ENCODE measurements around the gene PAPPA2.

PAPPA2 gene

DNA sequence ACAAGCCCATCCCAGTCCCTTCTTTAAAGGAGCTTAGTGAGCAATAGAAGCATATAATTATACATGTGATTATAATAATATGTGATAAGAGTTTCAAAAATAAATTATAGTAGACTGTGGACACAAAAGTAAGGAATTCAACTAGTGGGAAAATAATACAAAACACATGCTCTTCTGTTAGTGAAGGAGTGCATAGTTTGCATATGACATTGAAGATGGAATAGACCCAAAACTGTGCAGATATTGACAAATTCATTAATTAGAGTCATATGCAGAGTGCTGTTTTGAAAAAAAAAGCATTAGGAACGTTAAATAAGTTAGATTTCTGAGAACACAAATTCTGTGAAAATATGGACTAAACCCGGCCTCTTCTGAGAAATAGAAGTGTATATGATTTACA is 422.8 kb downstream of the PAPPA2 start:
- no peaks in the 10 kb centered on the region for H3K36me3 ChIP-seq
- TF ChIP-seq CTCF (IDR thresholded peaks at IDR 0.05; ENCODE audit: low read depth, low read length), result no peak
- H3K27ac ChIP-seq, result no peak overlapping the region
- no peak for DNase-seq
- no peaks in the 10 kb centered on the region for H3K27me3 ChIP-seq (ENCODE audit: insufficient read depth, low read depth, severe bottlenecking)
- H3K9me3 ChIP-seq (ENCODE audit: severe bottlenecking), result no peaks in the 10 kb centered on the region
- H3K4me3 ChIP-seq (ENCODE audit: low read depth, low read length), result no peak overlapping the region

- Histone ChIP-seq H3K36me3 (no peaks in the 10 kb centered on the region), H3K27me3 (ENCODE audit: insufficient read depth, low read depth, severe bottlenecking) (no peaks in the 10 kb centered on the region), H3K9me3 (ENCODE audit: severe bottlenecking) (no peaks in the 10 kb centered on the region), H3K4me3 (ENCODE audit: low read depth, low read length) (no peak overlapping the region), H3K27ac (no peak overlapping the region)
- DNase-seq, result no peak
- TF ChIP-seq CTCF (IDR thresholded peaks at IDR 0.05; ENCODE audit: low read depth, low read length), result no peak
These were observed 425.6 kb downstream of the PAPPA2 start for GRCh38 chr1:176888471-176889032.

- no peaks in the 10 kb centered on the region for H3K27me3 ChIP-seq (ENCODE audit: insufficient read depth, low read depth, severe bottlenecking)
- TF ChIP-seq CTCF (IDR thresholded peaks at IDR 0.05; ENCODE audit: low read depth, low read length), result no peak
- no peak overlapping the region for H3K27ac ChIP-seq
- H3K36me3 ChIP-seq, result no peaks in the 10 kb centered on the region
- DNase-seq, result no peak
- H3K4me3 ChIP-seq (ENCODE audit: low read depth, low read length), result no peak overlapping the region
- no peaks in the 10 kb centered on the region for H3K9me3 ChIP-seq (ENCODE audit: severe bottlenecking)
These were observed 430.8 kb downstream of the PAPPA2 start for GRCh38 chr1:176893625-176894352.

- Histone ChIP-seq H3K36me3 (no peaks in the 10 kb centered on the region), H3K27me3 (ENCODE audit: insufficient read depth, low read depth, severe bottlenecking) (no peaks in the 10 kb centered on the region), H3K9me3 (ENCODE audit: severe bottlenecking) (no peaks in the 10 kb centered on the region), H3K27ac (no peak overlapping the region), H3K4me3 (ENCODE audit: low read depth, low read length) (no peak overlapping the region)
- TF ChIP-seq CTCF (IDR thresholded peaks at IDR 0.05; ENCODE audit: low read depth, low read length), result no peak
- no peak for DNase-seq
These were observed 431.5 kb downstream of the PAPPA2 start for GRCh38 chr1:176894450-176894849.

Data from WERI-Rb-1 (cell line).